HuH-7.5 (cell line): ENCODE results near the gene ZNF827.

Source experiments
- DNase-seq: peaks from one replicate; pipeline ENCODE4 v3.0.0; 2011; ENCODE audit warnings: low spot score

Gene ZNF827

DNA sequence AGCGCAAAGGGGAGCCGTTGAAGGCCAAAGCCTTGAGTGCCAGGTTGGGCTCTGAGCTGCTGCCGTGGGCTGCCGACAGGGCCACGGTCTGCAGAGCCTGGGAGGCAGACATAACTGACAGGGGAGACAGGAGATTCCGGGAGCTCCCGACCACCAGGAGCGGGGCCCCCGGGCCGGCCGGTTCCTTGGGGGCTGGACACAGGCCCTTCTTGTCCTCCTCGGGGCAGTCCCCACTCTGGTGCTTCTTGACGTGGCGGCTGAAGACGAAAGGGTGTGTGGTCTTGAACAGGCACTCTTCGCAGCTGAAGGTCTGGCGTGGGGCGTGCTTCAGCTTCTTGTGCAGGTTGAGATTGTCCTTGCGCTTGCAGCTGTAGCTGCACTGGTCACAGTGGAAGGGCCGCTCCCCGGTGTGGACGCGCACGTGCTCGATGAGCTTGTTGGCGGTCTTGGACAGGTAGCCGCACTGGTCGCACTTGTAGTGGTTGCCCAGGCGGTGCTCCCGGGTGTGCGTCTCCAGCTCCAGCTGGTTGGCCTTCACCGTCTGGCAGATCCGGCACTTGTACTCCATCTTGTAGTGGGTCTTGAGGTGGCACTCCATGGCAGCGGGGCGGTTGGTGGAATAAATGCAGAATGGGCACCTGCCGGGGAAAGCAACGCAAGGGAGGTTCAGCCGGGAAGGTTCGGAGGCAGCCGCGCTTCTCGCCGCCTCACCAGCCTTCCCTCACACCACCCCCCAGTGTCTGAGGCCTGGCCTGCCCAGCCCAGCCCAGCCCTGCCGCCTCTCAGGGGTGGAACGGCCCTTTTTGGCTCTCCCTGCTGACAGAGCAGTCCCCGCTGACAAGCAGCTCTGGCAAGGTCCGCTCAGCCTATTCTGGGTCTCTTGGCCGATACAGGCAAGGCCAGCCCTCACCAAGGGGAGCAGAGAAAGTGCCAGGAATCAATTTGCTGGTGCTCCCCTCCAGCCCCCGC, 177.4 kb downstream of the ZNF827 start:
- DNase-seq = no peak

DNA sequence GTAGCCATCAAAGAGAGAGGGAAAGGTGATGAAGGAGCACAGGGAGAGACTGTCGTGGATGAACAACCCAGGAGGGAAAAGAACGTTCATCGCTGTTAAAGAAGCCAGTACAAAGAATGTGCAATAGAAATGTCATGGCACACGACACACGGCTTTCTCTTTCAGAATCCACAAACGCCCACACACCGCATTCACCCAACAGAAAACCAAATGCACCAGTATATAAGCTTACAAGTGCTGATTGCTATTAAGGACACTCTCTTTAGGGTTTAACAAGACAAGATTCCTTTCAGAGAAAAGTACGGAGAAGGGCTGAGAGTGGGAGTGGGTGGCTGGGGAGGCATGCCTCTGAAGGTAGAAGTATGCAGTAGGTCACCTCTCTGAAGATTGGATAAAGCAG, 178.4 kb downstream of the ZNF827 start:
- DNase-seq = no peak

DNA sequence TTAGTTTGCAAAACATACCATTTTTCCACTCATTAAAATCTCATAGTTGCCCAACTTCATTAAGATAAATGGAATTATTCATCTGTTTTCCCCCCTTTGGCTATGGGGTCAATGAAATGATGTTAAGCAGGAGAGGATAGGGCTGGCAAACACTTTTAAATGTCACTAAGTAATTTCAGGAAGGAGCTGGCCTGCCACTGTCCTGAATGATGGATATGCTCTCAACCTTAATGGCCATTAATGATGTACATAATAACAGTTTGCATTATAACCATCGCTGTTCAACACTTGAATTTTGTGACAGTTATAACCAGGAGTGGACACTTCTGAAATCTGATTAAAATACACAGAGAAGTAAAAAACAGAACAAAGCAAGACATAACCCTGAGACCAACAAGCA, 181.4 kb downstream of the ZNF827 start:
- DNase-seq = no peak

DNA sequence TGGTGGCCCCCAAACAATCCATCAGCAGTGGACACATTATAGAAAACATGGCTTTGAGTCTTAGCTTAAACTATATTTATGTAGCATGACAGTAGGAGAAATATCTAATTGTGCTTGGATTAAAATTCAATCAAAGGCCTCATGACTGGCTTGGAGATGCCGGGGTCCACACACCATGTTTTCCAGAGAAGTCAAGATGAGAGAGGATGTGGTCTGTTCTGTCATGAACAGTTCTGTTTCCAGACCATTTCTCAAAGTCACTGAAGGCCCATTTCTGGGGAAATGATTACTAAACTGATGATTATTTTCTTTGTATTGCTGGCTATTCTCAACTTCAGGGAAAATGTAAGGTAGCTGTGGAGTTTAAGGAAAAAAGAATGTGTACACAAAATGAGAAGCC, 182.4 kb downstream of the ZNF827 start:
- DNase-seq = no peak

DNA sequence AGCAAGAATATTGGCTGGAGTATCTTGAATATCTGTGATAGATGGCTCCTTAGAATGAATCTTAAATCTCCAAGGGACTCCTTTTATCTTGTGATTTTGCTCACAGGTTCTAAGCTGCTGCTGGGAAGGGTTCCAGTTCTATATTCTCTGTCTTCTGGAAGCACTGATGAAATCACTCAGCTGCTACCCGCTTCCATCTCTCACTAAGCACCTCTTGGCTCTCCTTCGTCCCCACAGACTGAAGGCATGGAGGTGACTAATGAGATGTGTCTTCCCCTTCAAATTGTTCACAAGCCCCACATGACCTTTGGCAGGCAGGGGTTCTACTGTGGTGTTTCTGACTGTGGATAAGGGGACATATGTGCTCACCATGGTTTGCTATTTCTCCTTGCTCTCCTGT, 182.8 kb downstream of the ZNF827 start:
- DNase-seq = no peak

DNA sequence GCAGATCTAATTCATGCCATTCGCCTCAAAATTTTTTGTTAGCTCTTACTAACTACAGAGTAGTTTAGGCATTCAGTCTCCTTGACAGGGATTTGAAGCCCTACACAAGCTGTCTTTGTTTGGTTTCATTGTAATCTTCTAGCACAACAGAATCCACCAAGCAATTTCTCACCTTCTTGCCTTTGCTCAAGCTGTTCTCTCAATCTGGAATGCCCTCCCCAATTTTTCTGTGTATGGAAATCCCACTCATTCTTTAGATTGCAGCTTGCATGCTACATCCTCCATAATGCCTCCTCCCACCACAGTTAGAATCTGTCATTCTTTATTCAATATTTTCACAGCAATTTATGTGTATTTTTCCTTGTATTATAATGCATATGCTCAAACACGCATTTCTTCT, 195.0 kb downstream of the ZNF827 start:
- DNase-seq = no peak

DNA sequence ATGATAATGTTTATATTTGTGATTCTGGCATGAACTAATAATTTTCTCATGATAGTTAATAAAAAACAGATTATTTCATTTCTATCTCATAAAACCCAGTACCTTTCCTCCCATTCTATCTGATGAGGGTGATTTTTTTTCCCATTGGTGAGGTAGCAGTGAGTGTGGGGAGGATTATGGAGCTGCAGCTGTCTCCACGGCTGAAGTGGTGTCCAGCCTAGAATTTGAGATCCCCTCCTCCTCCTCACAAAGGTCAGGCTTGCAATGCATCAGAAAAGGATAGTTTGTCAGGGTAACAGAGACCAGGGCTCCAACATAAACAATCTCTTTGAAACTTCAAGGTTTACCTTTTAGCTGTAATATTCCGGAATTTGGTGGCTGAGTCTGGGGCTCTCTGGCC, 197.8 kb downstream of the ZNF827 start:
- DNase-seq = no peak

DNA sequence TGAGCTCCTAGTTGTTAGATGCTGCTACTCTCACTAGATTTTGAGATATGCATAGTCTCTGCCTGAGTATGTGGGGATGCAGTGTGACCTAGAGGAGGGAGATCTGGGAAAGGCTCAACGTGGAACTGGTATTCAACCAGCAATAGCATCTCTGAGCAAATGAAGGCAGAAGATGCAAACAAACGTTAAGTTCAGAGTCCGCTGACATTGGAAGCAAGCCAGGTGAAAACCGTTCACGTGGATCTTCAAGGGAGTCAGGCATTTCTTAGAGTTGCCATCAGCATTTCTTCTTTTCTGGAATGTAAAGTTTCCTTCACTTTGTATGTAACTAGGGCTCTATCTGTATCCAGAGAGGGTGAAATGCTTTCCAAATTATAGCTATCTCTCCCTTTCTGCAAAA, 198.8 kb downstream of the ZNF827 start:
- no peak for DNase-seq

DNA sequence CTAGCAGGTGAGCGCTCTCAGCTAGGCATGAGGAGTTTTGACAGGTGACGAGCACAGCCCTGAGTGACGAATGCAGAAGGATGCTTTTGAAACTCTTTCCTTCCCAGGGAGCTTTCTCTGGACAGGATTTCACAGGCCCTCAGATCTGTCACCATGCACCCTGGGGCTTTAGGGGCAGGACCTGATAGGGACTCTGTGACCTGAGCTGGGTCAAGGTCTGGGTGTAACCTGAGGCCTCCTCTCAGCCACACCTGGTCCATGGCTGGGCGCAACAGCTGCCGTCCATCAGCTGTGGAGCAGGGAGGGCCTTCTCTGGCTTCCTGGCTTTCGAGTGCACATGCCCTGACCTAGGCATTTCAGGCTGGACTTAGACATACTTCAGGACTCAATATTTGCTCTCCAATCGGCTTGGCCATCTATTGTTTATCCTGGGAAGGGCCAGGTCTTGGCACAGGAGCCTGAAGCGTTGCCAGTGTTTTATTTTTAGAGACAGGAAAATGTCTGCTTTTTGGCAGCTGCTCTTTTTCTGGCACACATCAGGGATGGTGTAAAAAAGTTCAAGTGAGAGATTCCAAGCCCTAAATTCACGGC, 202.3 kb downstream of the ZNF827 start:
- no peak for DNase-seq

DNA sequence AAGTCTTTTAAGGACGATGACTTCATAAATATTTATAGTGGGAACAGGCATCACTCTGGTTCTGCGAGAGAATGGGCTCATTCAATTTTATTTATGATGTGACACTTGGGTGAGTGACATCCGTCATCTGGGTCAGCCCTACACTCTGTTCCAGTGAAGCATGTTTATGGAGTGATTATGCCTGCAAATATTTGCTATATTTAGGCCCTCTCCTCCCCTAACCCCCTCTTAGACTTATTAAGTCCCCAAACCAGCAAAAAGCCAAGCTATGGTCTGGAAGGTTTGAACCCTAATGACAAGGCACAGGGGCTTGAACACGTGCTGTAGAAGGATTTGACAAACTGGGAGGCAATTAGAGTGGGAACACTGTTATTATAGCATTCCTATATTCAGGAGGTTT, 202.8 kb downstream of the ZNF827 start:
- DNase-seq = no peak

DNA sequence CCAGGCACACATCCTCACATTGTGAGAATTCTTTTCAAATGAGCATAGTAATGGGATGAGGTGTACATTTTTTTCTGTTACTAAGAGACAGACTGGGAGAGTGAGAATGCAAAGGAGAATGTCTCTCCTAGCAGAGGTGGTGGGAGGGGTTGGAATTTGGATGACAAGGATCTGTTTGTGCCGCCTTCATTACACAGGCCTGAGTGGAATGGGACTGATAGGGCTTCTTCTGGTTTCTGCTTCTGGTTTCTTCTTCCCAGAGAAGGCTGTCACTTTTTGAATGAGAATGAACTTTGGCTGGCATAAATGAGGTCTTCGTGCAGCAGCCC, 203.3 kb downstream of the ZNF827 start:
- DNase-seq = no peak

DNA sequence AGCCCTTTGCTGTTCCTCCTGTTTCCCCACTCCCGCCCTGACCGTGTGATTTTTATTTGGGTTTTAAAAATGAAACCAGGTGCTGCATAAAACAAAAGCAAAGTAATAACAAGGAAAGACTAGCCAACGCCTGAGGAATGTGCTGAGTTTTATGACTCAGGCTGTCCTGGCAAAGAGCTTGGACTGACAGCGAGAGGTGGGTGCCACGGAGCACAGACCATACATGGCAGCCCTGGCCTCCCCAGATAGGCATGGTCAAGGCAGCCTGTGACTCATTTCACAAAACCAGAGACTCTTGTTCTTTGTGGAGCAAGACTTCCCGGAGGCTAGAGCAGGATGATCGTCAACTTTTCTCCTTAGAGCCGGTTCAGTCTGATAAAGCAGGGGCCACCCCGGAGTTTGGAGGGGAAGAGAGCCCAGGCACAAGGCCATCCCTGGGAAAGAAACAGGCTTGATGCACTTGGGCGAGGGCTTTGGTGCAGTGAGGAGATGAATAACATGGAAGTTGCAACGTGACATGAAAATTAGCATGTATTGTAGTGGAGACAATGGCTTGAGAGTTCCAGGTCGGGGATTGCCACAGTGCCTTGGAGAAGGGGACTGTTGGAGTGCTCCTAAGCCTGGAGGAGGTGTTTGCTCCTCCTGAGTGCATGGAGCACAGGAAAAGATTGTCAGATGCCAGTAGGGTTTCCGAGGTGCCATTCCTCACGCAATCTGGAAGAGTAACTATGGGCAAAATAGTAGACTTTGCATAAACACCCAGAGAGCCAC, 203.9 kb downstream of the ZNF827 start:
- DNase-seq = no peak

DNA sequence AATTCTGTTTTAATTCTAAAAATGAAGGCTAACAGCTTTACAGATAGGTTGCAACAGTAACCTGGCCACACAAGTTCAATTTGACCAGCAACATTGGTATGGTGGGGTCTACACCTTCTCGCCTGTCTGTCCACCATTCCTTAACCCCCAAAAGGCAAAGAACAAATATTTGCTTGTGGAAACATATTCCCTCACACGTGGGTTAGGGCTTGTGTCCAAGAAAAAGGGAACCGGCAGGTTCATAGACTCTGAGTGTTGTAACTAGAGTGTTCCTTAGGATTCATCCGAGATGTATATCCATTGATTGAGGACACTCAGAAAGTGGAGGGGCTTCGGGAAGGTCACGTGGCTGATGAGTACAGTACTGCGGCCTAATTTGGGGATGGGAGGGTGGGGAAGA, 204.6 kb downstream of the ZNF827 start:
- DNase-seq = no peak

DNA sequence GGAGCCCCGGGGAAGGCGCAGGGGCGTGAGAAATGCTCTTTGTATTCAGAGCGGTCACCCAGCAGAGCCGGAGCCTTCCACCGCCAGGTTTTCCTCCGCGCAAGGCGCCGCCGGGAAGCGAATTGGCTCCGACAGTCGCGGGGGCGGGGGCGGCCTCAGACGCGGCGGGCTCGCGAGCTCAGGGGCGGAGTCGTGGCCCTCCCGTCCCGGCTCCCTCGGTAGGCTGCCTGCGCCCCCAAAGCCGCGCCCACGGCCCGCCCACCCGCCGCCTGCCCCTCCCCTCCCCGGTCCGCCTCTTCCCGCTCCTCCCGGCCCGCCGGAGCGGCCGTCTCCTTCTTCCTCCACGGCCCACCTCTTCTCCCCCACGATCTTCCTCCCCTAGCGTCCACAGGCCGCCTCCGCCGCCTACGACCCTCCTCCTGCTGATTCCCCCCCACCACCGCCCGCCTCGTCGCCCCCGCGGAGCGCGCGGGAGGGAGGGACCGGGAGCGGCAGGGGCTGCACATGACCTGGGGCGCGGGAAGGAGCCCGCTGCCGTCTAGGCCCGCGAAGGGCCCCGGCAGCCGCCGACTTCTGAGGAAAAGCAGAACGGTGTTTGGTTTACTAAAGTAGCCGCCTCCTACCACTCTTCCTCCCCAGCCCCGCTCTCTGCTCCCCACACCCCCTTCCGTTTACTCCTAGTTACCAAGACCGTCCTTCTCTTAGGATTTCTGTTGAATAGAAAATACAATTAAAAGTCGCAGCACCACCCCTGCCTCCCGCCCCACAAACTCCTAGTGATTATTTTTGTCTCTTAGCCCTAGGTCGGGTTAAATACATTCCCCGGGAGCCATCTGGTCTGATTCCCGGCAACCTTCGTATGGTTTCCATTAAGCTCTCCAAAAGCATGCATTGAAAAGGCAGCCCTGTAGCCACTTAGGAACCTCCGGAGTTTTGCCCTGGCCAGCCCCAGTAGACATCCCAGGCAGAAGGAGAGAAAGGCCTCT, 205.4 kb downstream of the ZNF827 start:
- peak; percentile 63 for DNase-seq

DNA sequence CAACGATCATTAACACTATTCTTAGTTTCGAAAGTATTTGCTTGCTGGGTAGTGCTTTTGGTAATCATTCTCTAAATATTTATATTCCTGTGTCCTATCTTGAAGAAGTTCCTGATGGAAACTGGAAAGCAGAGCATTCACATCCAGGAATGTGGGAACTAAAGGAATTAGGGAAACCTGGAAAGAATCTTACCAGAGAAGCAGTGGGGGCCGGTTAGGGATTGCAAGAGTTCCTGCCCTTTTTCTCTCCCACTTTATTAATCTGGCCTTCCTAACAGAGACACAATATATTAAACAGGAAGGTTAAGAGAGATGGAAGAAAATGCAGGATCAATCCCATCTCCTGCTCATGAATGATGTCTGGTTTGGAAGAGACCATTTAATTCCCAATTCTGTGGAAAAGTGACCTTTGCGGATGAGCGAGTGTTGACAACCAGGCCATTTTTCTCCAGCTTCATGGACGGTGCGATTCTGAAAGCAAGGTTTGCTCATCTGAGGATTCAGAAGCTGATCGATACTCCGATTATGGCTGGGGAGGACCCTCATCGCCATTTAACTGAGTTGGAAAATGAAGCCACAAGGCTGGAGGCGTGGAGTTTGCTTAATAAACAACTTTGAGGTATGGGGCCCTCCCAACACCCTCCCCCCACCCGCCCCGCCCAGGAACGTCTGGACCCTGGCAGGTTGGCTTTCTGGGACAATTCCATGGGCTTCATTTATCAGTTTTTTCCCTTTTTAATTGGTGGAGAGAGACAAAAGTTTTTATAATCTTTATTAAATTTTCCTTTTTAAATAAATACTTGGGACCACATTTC, 206.4 kb downstream of the ZNF827 start:
- peak; percentile 26 for DNase-seq

DNA sequence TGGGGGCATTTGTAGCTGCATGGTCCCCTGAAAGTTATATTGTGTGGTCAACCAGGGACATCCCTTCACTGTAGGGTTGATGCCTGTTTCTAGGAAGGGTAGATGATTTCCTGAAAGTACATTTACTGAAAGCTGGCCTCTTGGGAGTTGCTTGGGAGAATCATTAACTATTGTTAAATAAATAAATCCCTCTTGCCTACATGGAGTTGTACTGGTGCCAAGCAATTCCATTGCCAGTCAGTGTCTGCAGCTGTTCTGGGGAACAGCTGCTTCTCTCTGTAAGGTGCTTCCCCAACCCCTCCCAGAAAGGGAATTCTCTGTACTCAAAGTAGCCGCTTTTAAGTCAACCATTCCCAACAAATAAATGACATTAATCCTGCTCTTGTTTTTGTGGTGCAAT, 207.6 kb downstream of the ZNF827 start:
- peak; percentile 49 for DNase-seq

DNA sequence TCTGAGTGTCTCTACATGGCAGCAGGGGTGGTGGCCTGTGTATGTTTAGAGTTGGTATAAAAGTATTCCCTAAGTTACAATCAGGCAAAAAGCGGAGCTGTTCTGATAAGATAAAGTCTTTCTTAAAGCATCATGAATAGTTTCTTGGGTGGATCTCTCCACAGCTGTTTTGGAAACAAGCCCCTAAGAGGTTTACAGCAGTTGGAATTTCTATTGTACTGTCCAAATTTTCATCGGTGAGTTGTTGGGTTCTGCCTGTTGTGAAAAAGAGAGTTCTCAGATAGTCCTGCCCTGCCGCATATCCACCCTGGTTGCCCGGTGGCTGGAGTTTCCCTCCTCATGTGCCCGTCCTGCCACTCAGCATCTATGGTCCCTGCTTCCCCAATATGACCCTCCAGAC, 208.6 kb downstream of the ZNF827 start:
- DNase-seq = no peak

DNA sequence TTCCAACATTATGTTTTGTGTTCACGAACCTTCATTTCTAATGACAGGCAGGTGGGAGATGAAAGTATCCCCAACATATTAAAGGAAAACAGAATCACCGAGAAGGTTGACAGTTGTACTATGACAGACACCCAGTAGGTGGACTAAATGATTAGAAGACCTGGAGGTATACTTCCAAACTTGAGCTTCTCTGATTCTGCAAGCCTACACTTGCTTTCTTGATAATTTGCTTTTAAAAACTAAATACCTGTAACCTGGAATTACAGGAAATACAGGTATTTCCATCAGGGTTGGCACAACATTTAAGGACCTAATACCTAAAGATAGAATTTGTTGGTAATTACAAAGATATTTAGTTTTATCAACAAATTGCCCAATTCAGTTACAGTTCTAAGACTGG, 215.3 kb downstream of the ZNF827 start:
- no peak for DNase-seq

DNA sequence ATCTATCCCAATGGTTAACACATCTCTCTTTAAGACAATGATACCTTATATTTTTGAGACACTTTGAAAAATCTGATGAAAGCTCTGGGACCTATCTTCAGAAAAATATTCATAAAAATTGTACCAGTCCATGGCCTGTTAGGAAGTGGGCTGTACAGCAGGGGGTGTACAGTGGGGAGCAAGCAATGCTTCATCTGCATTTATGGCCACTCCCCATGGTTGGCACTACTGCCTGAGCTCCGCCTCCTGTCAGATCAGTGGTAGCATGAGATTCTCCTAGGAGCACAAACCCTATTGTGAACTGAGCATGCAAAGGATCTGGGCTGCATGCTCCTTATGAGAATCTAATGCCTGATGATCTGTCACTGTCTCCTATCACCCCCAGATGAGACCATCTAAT, 216.1 kb downstream of the ZNF827 start:
- DNase-seq = no peak

DNA sequence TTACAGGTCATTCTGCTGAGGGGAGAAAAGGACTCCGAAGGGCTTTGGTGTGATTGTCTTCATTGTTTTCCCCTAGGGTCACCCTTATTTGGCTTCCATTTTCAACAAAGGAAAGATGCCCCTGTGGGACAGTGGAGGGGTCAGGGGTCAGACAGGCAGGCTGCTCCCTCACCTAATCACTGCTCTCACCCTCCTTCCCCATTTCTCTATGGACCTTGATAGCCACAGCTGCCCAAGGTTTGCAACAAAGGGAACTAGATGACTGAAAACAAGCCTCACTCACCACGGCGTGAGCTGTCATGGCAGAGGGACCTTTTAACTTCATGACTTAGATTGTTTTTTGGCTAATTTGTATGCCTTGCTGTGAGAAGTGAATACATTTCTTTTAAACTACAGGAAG, 218.0 kb downstream of the ZNF827 start:
- no peak for DNase-seq
